ENCODE measurements around the gene DMD. TPM values are rescaled to one million over a fixed set of nuclear protein-coding genes. Genes with fewer than 3 reads are reported as not detected.

Gene DMD
- total RNA-seq, 6 experiments from 2014 or later, result 4.9 to 6.0 (median 5.5) TPM

DNA sequence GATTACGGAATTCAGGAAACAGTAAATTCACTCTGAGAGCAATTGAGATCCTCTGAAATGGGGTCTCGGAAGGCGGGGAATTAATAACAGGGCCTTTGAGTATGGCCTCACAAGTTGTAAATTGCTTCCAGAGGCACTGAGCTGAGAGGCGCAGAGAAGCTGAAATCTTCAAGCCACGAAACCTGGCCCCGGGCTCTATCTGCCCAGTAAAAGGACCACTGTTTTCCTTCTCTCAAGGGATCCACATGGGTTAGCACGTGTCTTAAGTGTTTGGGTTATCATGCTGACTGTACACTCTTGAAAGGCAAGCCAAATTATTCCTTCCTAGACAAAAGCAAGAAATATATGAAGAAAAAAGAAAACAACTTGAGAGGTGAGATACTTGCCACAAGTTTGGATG, 1126.6 kb downstream of the DMD start:
- 0 out of 2 replicates have a peak, but pooled peaks cover 5% of the 10 kb centered on the region for H3K9me3 Mint-ChIP-seq

DNA sequence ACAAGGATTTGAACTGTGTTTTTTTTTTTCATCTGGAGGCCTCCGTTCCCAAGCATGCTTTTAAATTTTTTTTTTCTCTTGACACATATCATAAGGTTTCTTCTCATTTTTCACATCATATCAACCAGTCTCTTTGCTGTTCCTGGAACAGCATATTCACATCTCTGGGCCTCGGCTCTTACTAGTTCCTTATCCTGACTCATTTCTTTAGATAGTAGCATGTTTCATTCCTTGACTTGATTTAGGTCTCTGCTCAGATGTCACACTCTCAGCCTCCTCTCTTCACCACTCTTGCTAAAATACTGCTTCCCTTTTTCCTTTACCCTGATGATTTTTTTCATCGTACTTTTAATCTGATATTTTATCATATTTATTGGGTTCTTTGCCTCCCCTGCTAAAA, 1163.1 kb downstream of the DMD start:
- no peaks in the 10 kb centered on the region for H3K36me3 Mint-ChIP-seq (ENCODE audit: low read depth)
- H3K27me3 Mint-ChIP-seq (ENCODE audit: insufficient read depth), result no peaks in the 10 kb centered on the region
- peaks cover 5% of the 10 kb centered on the region for H3K9me3 Mint-ChIP-seq
- H3K4me3 Mint-ChIP-seq, result no peak overlapping the region
- DNase-seq, result no peak
- TF ChIP-seq, protein P1, sequence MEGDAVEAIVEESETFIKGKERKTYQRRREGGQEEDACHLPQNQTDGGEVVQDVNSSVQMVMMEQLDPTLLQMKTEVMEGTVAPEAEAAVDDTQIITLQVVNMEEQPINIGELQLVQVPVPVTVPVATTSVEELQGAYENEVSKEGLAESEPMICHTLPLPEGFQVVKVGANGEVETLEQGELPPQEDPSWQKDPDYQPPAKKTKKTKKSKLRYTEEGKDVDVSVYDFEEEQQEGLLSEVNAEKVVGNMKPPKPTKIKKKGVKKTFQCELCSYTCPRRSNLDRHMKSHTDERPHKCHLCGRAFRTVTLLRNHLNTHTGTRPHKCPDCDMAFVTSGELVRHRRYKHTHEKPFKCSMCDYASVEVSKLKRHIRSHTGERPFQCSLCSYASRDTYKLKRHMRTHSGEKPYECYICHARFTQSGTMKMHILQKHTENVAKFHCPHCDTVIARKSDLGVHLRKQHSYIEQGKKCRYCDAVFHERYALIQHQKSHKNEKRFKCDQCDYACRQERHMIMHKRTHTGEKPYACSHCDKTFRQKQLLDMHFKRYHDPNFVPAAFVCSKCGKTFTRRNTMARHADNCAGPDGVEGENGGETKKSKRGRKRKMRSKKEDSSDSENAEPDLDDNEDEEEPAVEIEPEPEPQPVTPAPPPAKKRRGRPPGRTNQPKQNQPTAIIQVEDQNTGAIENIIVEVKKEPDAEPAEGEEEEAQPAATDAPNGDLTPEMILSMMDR (IDR thresholded peaks at IDR 0.05), result no peak
- no peak overlapping the region for H3K27ac Mint-ChIP-seq
- H3K4me1 Mint-ChIP-seq (ENCODE audit: low read depth), result no peaks in the 10 kb centered on the region

More for the DNA sequence above, 1126.6 kb downstream of the DMD start:
- Mint-ChIP-seq H3K4me1 (ENCODE audit: low read depth) (no peaks in the 10 kb centered on the region), H3K27me3 (ENCODE audit: insufficient read depth) (no peaks in the 10 kb centered on the region), H3K27ac (no peak overlapping the region), H3K36me3 (ENCODE audit: low read depth) (no peaks in the 10 kb centered on the region), H3K4me3 (no peak overlapping the region)
- TF ChIP-seq, protein P1 (IDR thresholded peaks at IDR 0.05), result no peak
- DNase-seq, result no peak

DNA sequence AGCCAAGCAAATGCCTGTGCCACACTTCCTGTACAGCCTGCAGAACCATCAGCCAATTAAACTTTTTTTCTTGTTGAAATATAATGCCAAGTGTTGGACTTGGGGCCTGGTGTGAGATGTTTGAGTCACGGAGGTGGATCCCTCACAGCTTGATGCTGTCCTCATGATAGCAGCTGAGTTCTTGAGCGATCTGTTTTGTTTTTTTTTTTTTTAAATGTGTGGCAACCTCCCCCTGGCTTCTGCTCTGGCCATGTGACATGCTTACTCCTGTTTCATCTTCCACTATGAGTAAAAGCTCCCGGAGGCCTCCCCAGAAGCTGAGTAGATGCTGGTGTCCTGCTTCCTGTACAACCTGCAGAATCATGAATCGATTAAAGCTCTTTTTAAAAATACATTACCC, 1166.2 kb downstream of the DMD start:
- H3K27me3 Mint-ChIP-seq (ENCODE audit: insufficient read depth), result no peaks in the 10 kb centered on the region
- H3K36me3 Mint-ChIP-seq (ENCODE audit: low read depth), result no peaks in the 10 kb centered on the region
- no peak overlapping the region for H3K27ac Mint-ChIP-seq
- no peaks in the 10 kb centered on the region for H3K4me1 Mint-ChIP-seq (ENCODE audit: low read depth)
- DNase-seq, result no peak
- H3K9me3 Mint-ChIP-seq, result peaks cover 5% of the 10 kb centered on the region
- TF ChIP-seq, protein P1 (IDR thresholded peaks at IDR 0.05), result no peak
- H3K4me3 Mint-ChIP-seq, result no peak overlapping the region

DNA sequence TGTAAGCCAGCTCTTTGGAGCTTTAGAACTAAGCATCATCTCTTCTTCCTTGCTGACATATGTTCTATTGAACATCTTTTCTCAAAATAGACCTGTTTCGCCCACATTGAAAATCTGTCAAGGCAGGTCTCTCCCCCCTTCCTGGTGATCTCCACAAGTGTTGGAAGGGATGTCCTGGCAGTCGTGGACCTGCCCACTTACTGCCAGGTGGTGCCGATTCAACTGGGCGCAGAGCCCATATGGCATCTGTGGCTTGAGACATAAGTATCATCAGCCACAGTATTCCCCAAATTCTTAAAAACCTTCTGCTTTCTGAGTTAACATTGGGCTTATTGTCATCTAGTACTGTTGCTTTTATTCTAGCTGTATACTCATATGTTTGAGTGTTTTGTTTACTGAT, 1170.2 kb downstream of the DMD start:
- Mint-ChIP-seq H3K36me3 (ENCODE audit: low read depth) (no peaks in the 10 kb centered on the region), H3K4me3 (no peak overlapping the region), H3K27ac (no peak overlapping the region), H3K9me3 (peaks cover 15% of the 10 kb centered on the region; the same call in 1 of the 2 replicates), H3K4me1 (ENCODE audit: low read depth) (no peaks in the 10 kb centered on the region), H3K27me3 (ENCODE audit: insufficient read depth) (no peaks in the 10 kb centered on the region)
- no peak for DNase-seq
- TF ChIP-seq, protein P1 (IDR thresholded peaks at IDR 0.05), result no peak

DNA sequence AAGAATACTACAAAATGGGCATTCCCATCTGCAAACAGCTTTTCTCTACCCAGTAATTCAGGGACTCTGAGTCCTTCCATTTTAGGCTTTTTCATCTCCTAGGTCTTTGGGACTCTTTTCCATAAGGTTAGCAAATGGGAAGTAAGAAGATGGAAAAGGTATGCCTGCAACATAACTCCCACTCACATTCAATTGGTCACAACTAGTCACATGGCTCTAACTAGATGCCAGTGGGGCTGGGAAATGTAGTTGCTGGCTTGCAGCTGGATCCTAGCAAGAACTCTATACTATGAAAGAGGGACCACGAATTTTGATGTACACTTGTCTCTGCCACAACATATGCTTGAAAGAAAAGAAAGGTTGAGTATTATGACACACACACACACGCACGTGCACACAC, 1184.6 kb downstream of the DMD start:
- Mint-ChIP-seq H3K36me3 (ENCODE audit: low read depth) (no peaks in the 10 kb centered on the region), H3K4me1 (ENCODE audit: low read depth) (no peaks in the 10 kb centered on the region), H3K27me3 (ENCODE audit: insufficient read depth) (no peaks in the 10 kb centered on the region), H3K27ac (no peak overlapping the region), H3K4me3 (no peak overlapping the region), H3K9me3 (peaks cover 3% of the 10 kb centered on the region; the same call in 1 of the 2 replicates)
- no peak for DNase-seq
- TF ChIP-seq, protein P1 (IDR thresholded peaks at IDR 0.05), result no peak

DNA sequence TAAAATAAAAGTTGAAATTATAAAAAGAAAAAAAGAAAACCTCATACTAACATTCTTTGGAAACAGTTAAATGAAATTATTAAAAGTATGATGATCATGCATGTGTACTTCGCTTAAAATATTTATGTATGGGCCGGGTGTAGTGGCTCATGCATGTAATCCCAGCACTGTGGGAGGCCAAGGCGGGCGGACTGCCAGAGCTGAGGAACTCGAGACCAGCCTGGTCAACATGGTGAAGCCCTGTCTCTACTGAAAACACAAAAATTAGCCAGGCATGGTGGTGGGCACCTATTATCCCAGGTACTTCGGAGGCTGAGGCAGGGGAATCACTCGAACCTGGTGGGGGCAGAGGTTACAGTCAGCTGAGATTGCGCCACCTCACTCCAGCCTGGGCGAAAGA, 1187.3 kb downstream of the DMD start:
- H3K27me3 Mint-ChIP-seq (ENCODE audit: insufficient read depth), result no peaks in the 10 kb centered on the region
- H3K36me3 Mint-ChIP-seq (ENCODE audit: low read depth), result no peaks in the 10 kb centered on the region
- H3K27ac Mint-ChIP-seq, result no peak overlapping the region
- TF ChIP-seq, protein P1 (IDR thresholded peaks at IDR 0.05), result no peak
- no peaks in the 10 kb centered on the region for H3K4me1 Mint-ChIP-seq (ENCODE audit: low read depth)
- peaks cover 3% of the 10 kb centered on the region; the same call in 1 of the 2 replicates for H3K9me3 Mint-ChIP-seq
- H3K4me3 Mint-ChIP-seq, result no peak overlapping the region
- no peak for DNase-seq

All from HFFc6 (cell line).